Activated naive CD4-positive, alpha-beta T cell treated with anti-CD3 and anti-CD28 coated beads, Interleukin-2, amount 50 U/mL, for 24 hours (primary cell): ENCODE measurements around the gene KIF26A.

ENCODE experiments used
- H3K27ac Mint-ChIP-seq: one replicate; pipeline ENCODE4 v1.8.0; 2021; ENCODE audit warnings: mild to moderate bottlenecking, mixed read lengths
- H3K27me3 Mint-ChIP-seq: one replicate; pipeline ENCODE4 v1.8.0; 2021; ENCODE audit warnings: mixed read lengths
- H3K36me3 Mint-ChIP-seq: one replicate; pipeline ENCODE4 v1.8.0; 2021; ENCODE audit warnings: mixed read lengths
- H3K4me1 Mint-ChIP-seq: one replicate; pipeline ENCODE4 v1.8.0; 2021; ENCODE audit warnings: mixed read lengths
- H3K4me3 Mint-ChIP-seq: one replicate; pipeline ENCODE4 v1.8.0; 2021; ENCODE audit warnings: mild to moderate bottlenecking, mixed read lengths
- H3K9me3 Mint-ChIP-seq: one replicate; pipeline ENCODE4 v1.8.0; 2021; ENCODE audit warnings: mixed read lengths

The KIF26A gene

DNA sequence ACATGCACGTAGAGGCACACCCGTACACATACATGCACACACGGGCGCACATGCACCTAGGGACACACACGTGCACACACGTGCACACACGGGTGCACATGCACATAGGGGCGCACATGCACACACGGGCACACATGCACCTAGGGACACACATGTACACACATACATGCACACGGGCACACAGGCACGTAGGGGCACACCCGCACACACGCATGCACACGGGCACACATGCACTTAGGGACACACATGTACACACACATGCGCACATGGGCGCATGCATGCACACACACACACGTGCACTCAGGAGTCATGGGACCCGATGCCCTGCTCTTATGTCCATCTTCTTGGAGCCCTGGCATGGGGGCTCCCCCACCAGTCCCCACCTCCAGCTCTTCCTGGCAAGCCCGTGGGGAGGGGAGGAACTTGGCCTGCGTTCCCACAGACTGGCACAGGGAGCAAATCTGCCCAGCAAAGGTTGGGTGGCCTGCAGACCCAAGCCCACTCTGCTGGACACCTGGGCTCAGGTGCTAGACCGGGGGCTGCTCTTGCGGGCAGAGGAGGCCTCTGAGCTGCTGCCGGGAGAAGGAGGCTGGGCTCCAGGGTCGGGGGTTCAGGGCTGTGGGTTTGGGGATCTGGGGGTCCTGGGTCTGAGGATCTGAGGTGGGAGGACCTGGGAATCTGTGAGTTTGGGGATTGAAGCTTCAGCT, 51.4 kb downstream of the KIF26A start:
- Mint-ChIP-seq H3K4me1 (no peaks in the 10 kb centered on the region), H3K4me3 (no peak overlapping the region), H3K27ac (no peak overlapping the region), H3K36me3 (no peaks in the 10 kb centered on the region), H3K27me3 (no peaks in the 10 kb centered on the region), H3K9me3 (no peaks in the 10 kb centered on the region)

DNA sequence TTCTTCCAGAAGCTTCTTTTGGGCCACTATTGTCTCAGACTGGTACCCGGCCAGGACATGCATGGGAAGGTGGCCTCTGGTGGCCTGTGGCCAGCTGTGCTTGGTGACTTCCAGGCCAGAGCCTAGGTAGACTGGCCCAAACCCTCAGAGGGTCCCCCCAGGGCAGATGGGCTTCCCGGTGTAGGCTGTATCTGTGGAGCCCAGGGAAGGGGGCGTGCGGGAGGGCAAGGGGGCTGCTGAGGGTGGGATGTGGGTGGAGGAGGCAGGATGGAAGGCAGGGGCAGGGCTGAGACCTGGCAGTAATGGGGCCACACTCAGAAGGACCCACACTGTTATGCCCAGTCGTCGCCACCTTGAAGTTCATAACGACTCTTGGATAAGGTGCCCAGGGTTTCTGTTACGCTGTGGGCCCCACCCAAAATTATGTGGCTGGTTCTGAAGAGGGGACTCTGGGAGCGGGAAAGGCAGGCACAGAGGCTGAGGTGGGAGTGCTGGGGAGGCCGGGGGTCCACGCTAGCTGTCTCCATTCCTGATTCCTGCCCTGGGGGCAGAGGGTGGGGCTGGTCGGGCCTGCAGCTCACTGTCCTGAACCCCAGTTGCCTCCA, 52.1 kb downstream of the KIF26A start:
- Mint-ChIP-seq H3K4me1 (no peaks in the 10 kb centered on the region), H3K27ac (no peak overlapping the region), H3K27me3 (no peaks in the 10 kb centered on the region), H3K36me3 (no peaks in the 10 kb centered on the region), H3K4me3 (no peak overlapping the region), H3K9me3 (no peaks in the 10 kb centered on the region)

GRCh38 chr14:104191409-104191997, 53.1 kb downstream of the KIF26A start:
- Mint-ChIP-seq H3K4me1 (no peaks in the 10 kb centered on the region), H3K4me3 (no peak overlapping the region), H3K27me3 (no peaks in the 10 kb centered on the region), H3K36me3 (no peaks in the 10 kb centered on the region), H3K27ac (no peak overlapping the region), H3K9me3 (no peaks in the 10 kb centered on the region)

DNA sequence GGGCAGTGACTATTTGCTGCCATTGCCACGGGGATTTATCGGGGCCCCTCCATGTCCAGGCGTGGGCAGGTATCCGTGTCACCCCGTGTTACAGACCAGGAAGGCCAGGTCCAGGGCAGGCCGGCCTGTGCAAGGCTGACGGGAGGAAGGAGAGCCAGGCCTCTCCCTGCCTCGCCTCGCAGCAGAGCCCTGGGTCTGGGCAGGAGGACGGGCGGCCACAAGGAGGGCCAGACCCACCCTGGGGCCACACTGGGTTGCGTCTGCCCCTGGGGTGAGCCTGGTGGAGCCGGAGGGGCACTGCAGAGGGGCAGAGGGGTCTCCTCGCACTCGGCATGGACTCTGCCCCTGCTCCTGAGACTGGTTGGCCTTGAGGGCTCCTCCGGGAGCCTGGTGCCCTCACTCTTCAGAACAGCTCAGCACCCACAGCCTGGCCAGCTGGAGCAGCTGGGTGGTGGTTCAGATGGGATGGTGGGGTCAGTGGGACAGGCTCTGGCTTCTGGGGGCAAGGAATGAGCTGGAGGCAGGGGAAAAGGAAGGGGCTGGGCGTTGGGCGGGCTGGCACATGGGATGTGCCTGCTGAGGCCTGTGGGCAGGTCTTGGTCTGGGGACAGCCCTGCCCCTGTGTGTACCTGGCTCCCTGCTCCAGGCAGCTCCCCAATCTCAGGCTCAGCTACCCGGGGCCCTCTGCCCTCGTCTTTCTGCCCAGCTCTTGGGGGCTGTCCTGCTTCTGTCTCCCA, 53.9 kb downstream of the KIF26A start:
- no peak overlapping the region for H3K4me3 Mint-ChIP-seq
- no peaks in the 10 kb centered on the region for H3K4me1 Mint-ChIP-seq
- H3K36me3 Mint-ChIP-seq: no peaks in the 10 kb centered on the region
- no peaks in the 10 kb centered on the region for H3K27me3 Mint-ChIP-seq
- no peak overlapping the region for H3K27ac Mint-ChIP-seq
- H3K9me3 Mint-ChIP-seq: no peaks in the 10 kb centered on the region

DNA sequence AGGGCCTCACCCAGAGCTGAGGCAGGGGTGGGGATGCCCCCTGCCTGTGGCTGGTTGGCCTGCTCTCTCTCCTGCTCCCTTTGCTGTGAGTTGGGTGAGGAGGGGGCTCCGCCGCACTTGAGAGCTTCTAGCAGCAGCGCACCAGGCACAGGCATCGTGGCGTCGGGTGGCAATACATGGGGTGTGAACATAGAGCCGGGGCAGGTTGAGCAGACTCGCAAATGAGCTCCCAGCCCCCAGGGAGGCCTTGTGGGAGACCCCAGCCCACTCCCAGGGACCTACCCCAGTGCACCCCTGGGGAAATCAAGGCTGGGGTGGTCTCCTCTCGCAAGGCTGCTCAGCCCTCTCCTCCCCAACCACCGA, 54.5 kb downstream of the KIF26A start:
- Mint-ChIP-seq H3K9me3 (no peaks in the 10 kb centered on the region), H3K27me3 (no peaks in the 10 kb centered on the region), H3K36me3 (no peaks in the 10 kb centered on the region), H3K4me3 (no peak overlapping the region), H3K4me1 (no peaks in the 10 kb centered on the region), H3K27ac (no peak overlapping the region)

GRCh38 chr14:104194016-104194415, 55.6 kb downstream of the KIF26A start:
- Mint-ChIP-seq H3K4me3 (no peak overlapping the region), H3K4me1 (no peaks in the 10 kb centered on the region), H3K9me3 (no peaks in the 10 kb centered on the region), H3K27ac (no peak overlapping the region), H3K27me3 (no peaks in the 10 kb centered on the region), H3K36me3 (no peaks in the 10 kb centered on the region)

DNA sequence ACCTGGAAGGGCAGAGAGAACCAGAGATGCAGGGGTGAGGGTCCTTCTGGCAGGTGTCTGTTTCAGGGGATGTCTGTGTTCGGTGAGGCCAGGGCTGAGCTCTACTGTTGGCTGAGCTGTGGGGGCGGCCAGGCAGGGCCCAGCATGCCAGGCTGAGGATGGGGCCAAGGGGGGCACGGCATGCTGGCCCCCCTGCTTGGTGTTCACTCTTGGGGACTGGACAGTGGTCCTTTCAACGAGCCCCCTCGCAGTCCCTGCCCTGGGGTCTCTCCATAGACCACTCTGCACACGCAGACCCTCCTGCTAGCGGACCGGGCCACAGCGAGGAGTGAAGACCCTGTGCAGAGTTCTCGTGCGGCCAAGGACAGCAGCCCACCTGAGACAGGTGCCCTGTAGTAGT, 56.3 kb downstream of the KIF26A start:
- no peaks in the 10 kb centered on the region for H3K9me3 Mint-ChIP-seq

DNA sequence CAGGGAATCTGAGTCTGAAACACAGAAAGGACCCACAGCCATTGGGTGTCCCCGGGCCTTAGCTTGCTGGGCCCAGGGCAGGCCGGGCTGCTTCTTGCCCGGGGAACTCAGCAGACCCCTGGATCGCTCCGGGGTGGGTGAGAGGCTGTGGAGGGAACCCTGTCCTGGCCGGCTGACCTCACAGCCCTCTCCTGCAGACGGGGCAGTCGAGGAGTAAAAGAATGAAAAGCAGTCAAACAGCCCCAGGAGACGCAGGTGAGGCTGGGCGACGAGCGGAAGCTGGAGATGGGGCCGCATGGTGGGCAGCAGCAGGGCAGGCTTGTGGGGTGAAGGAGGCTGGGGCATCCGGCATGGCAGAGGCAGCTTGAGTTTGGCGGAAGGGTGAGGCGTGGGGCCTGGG, 57.0 kb downstream of the KIF26A start:
- H3K9me3 Mint-ChIP-seq: no peaks in the 10 kb centered on the region
- no peaks in the 10 kb centered on the region for H3K4me1 Mint-ChIP-seq
- no peak overlapping the region for H3K27ac Mint-ChIP-seq
- H3K36me3 Mint-ChIP-seq: no peaks in the 10 kb centered on the region
- H3K27me3 Mint-ChIP-seq: no peaks in the 10 kb centered on the region
- no peak overlapping the region for H3K4me3 Mint-ChIP-seq

More for the DNA sequence above, 56.3 kb downstream of the KIF26A start:
- Mint-ChIP-seq H3K36me3 (no peaks in the 10 kb centered on the region), H3K4me3 (no peak overlapping the region), H3K27ac (no peak overlapping the region), H3K27me3 (no peaks in the 10 kb centered on the region), H3K4me1 (no peaks in the 10 kb centered on the region)

DNA sequence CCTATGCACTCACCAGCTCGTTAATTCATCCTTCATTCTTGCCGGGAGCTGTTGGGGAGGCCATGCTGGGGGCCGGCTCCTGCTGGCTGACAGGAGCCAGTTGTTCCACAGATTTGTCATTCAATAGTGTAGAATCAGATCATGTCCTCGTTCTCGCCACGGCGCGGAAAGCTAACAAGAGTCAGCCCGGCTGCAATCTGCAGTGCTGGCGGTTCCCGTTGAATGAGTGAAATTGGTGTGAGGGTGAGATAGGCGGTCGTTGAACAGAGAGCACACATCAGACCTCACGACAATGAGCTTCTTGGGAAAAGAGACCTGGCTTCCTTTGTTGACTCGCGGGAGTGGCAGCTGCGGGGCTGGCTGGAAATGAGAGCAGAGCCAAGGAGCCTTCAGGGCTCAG, 57.5 kb downstream of the KIF26A start:
- Mint-ChIP-seq H3K9me3 (no peaks in the 10 kb centered on the region), H3K4me1 (no peaks in the 10 kb centered on the region), H3K27ac (no peak overlapping the region), H3K27me3 (no peaks in the 10 kb centered on the region), H3K4me3 (no peak overlapping the region), H3K36me3 (no peaks in the 10 kb centered on the region)

DNA sequence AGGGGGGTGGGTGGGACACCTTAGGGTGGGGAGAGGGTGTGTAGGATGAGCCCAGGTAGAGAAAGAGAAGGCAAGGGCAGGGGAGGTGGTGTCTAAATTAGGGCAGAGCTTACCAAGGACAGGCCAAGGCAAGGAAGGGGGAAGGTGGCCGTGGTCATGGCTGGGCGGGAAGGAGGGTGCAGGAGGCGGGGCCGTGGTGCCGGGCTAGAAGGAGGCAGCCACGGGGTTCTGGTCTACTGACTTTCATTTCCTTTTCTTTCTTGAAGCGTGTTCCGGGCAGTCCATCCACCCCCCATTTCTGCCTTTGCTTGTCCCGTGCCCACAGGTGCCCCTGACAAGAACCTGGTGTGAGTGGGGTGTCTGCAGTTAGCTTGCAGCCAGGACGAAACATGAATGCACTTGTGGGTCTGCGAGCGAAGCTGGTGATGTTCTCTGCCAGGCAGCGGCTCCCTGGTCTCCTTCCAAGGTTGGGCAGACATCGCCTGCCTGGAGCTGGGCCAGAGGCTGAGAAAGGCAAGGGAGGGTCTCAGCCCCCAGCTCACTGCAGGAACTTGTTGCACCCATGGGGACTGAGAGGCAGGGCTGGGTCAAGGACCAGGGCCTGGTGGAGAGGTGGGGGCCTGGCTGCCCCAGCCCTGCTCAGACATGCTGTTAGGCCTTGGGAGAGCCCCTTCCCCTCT, 58.2 kb downstream of the KIF26A start:
- H3K9me3 Mint-ChIP-seq: no peaks in the 10 kb centered on the region

DNA sequence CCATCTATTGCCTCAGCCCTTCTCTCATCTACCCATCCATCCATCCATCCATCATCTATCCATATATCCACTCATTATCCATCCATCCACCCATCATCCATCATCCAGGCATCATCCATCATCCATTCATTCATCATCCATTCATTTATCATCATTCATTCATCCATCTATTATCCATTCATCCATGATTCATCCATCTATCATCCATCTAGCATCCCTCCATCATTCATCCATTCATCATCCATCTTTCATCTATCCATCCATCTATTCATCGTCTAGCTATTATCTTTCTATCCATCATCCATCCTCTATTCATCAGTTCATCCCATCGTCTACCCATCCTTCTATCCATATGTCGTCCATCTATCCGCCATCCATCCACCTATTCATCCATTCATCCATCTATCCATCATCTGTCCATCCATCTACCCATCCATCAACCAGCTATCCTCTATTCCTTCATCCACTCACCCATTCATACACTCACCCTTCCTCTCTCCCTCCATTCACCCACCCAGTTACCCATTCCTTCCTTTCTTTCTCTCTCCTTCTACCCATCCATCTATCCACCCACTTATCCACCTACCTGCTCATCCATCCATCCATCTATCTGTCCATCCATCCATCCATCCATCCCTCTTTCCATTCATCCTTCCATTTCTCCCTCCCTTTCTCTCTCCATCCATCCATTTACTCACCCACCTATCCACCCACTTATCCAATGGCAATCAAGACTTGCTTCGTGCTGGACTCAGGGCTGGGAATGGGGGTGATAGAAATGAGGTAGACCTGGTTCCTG, 59.3 kb downstream of the KIF26A start:
- H3K27ac Mint-ChIP-seq: no peak overlapping the region
- H3K9me3 Mint-ChIP-seq: no peaks in the 10 kb centered on the region
- H3K27me3 Mint-ChIP-seq: no peaks in the 10 kb centered on the region
- no peaks in the 10 kb centered on the region for H3K4me1 Mint-ChIP-seq
- H3K36me3 Mint-ChIP-seq: no peaks in the 10 kb centered on the region
- no peak overlapping the region for H3K4me3 Mint-ChIP-seq

More for the DNA sequence above, 58.2 kb downstream of the KIF26A start:
- no peaks in the 10 kb centered on the region for H3K27me3 Mint-ChIP-seq
- H3K4me3 Mint-ChIP-seq: no peak overlapping the region
- H3K36me3 Mint-ChIP-seq: no peaks in the 10 kb centered on the region
- no peak overlapping the region for H3K27ac Mint-ChIP-seq
- H3K4me1 Mint-ChIP-seq: no peaks in the 10 kb centered on the region

GRCh38 chr14:104199266-104199895, 61.0 kb downstream of the KIF26A start:
- Mint-ChIP-seq H3K9me3 (no peaks in the 10 kb centered on the region), H3K4me3 (no peak overlapping the region), H3K4me1 (no peaks in the 10 kb centered on the region), H3K27ac (no peak overlapping the region), H3K36me3 (no peaks in the 10 kb centered on the region), H3K27me3 (no peaks in the 10 kb centered on the region)

DNA sequence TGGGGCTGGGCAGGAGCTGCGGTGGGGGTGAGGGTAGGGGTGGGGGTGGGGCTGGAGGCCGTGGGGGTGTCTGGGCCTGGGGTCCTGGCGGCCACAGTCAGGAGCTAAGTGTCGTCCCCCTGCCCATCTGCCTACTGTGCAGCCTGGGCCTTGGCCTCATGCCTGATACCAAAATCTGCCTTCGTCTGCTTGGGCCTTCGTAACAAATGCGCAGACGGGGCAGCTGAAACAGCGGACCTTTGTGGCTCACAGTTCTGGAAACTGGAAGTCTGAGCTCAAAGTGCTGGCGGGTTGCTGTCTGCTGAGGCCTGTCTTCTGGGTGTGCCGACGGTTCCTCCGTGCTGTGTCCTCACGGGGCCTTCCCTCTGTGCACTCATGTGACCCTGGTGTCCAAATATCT, 61.7 kb downstream of the KIF26A start:
- H3K4me3 Mint-ChIP-seq: no peak overlapping the region
- no peaks in the 10 kb centered on the region for H3K36me3 Mint-ChIP-seq
- no peak overlapping the region for H3K27ac Mint-ChIP-seq
- H3K9me3 Mint-ChIP-seq: no peaks in the 10 kb centered on the region
- no peaks in the 10 kb centered on the region for H3K27me3 Mint-ChIP-seq
- no peaks in the 10 kb centered on the region for H3K4me1 Mint-ChIP-seq

- Mint-ChIP-seq H3K9me3 (no peaks in the 10 kb centered on the region), H3K27me3 (no peaks in the 10 kb centered on the region), H3K36me3 (no peaks in the 10 kb centered on the region), H3K4me1 (no peaks in the 10 kb centered on the region), H3K27ac (no peak overlapping the region), H3K4me3 (no peak overlapping the region)
These were observed 62.2 kb downstream of the KIF26A start for GRCh38 chr14:104200591-104200990.

GRCh38 chr14:104201063-104201462, 62.7 kb downstream of the KIF26A start:
- no peaks in the 10 kb centered on the region for H3K36me3 Mint-ChIP-seq
- H3K27ac Mint-ChIP-seq: no peak overlapping the region
- H3K27me3 Mint-ChIP-seq: no peaks in the 10 kb centered on the region
- no peaks in the 10 kb centered on the region for H3K9me3 Mint-ChIP-seq
- H3K4me1 Mint-ChIP-seq: no peaks in the 10 kb centered on the region
- H3K4me3 Mint-ChIP-seq: no peak overlapping the region
